K562 (cell line): ENCODE results near the gene MYO18A. TPM values are rescaled to one million over a fixed set of nuclear protein-coding genes. Genes with fewer than 3 reads are reported as not detected.

Experiments
- CTCF ChIP-seq, 3 experiments: IDR thresholded peaks in 2 of 3; conservative IDR thresholded peaks in 1 of 3; 2 replicates each; pipeline ENCODE4 v1.5.1; 2011 to 2012; ENCODE audit warnings: low read length in 3 of 3, mild to moderate bottlenecking in 3 of 3, control low read depth in 2 of 3, improper control_type of control experiment in 1 of 3, inconsistent platforms in 1 of 3, low read depth in 1 of 3, mixed read lengths in 1 of 3, moderate library complexity in 1 of 3; ENCODE audit not compliant: insufficient read depth in 2 of 3
- E2F5 ChIP-seq: sonication (generic); formaldehyde crosslinking; IDR thresholded peaks from 2 replicates; pipeline ENCODE4 v1.8.0; 2022; ENCODE audit warnings: mild to moderate bottlenecking, missing genetic modification reagents
- ESRRA ChIP-seq: fragments of 450-650 bp; IDR thresholded peaks from 2 replicates; pipeline ENCODE4 v1.6.1; 2014; ENCODE audit warnings: low read depth, mild to moderate bottlenecking, moderate library complexity, borderline replicate concordance
- HDAC3 ChIP-seq: fragments of 450-650 bp; IDR thresholded peaks from 2 replicates; pipeline ENCODE4 v1.6.1; 2018; ENCODE audit warnings: borderline replicate concordance, mild to moderate bottlenecking, moderate library complexity; ENCODE audit not compliant: partially characterized antibody
- HNRNPH1 ChIP-seq: fragments of 200-400 bp; formaldehyde crosslinking; optimal IDR thresholded peaks from 2 replicates; pipeline ENCODE3; 2017; ENCODE audit warnings: low read depth, mild to moderate bottlenecking, low read length, moderate library complexity
- IFI16 ChIP-seq: fragments of 250-450 bp; sonication (Bioruptor Pico); IDR thresholded peaks from 2 replicates; pipeline ENCODE4 v2.1.2; 2022; ENCODE audit warnings: mild to moderate bottlenecking, inconsistent platforms
- JUND ChIP-seq, 2 experiments: IDR thresholded peaks; 2 replicates in 1 of 2; 3 replicates in 1 of 2; pipeline ENCODE4 v1.6.1; 2011; ENCODE audit warnings: borderline replicate concordance in 2 of 2, low read depth in 2 of 2, low read length in 2 of 2, improper control_type of control experiment in 1 of 2, missing biosample characterization in 1 of 2, missing genetic modification characterization in 1 of 2, missing genetic modification reagents in 1 of 2
- KDM2B ChIP-seq: fragments of 250-450 bp; sonication (Bioruptor Pico); IDR thresholded peaks from 2 replicates; pipeline ENCODE4 v1.8.0; 2021; ENCODE audit warnings: mild to moderate bottlenecking, moderate library complexity
- MEIS2 ChIP-seq: fragments of 450-650 bp; IDR thresholded peaks from 2 replicates; pipeline ENCODE4 v1.6.1; 2014; ENCODE audit warnings: mild to moderate bottlenecking; ENCODE audit not compliant: partially characterized antibody
- MYNN ChIP-seq, 2 experiments: sonication (generic); formaldehyde crosslinking in 1 of 2; IDR thresholded peaks; 2 replicates each; pipeline versions ENCODE4 v1.5.0 to v1.6.1; 2016 to 2020; ENCODE audit warnings: antibody characterized with exemption in 1 of 2, missing genetic modification reagents in 1 of 2
- PHF8 ChIP-seq: fragments of 200-600 bp; sonication (generic); IDR thresholded peaks from 2 replicates; pipeline ENCODE4 v1.6.1; 2012; ENCODE audit warnings: mixed run types, mild to moderate bottlenecking, inconsistent platforms, low read length, moderate library complexity, borderline replicate concordance
- PREB ChIP-seq: sonication (generic); formaldehyde crosslinking; IDR thresholded peaks from 2 replicates; pipeline ENCODE4 v1.8.1; 2023; ENCODE audit warnings: mild to moderate bottlenecking, missing genetic modification reagents
- RBM15 ChIP-seq: fragments of 200-400 bp; formaldehyde crosslinking; IDR thresholded peaks from 2 replicates; pipeline ENCODE4 v1.6.1; 2018; ENCODE audit warnings: mild to moderate bottlenecking, low read length, moderate library complexity; ENCODE audit not compliant: insufficient read depth
- SIN3A ChIP-seq, 2 experiments: fragments of 150-350 bp in 1 of 2; IDR thresholded peaks; 2 replicates each; pipeline ENCODE4 v1.6.1; 2011 to 2016; ENCODE audit warnings: borderline replicate concordance in 2 of 2, low read depth in 2 of 2, low read length in 2 of 2, mild to moderate bottlenecking in 2 of 2, moderate library complexity in 2 of 2; ENCODE audit not compliant: control insufficient read depth in 1 of 2
- SIX5 ChIP-seq, 2 experiments: IDR thresholded peaks; 2 replicates each; pipeline ENCODE4 v1.6.1; 2011; ENCODE audit warnings: low read length in 2 of 2, borderline replicate concordance in 1 of 2, low read depth in 1 of 2, mild to moderate bottlenecking in 1 of 2, moderate library complexity in 1 of 2; ENCODE audit not compliant: insufficient read depth in 1 of 2
- STAT5B ChIP-seq: fragments of 250-450 bp; sonication (Bioruptor Pico); IDR thresholded peaks from 2 replicates; pipeline ENCODE4 v1.8.0; 2021; ENCODE audit warnings: mild to moderate bottlenecking, inconsistent platforms
- TCF7L2 ChIP-seq: fragments of 150-350 bp; IDR thresholded peaks from 2 replicates; pipeline ENCODE4 v1.6.1; 2016; ENCODE audit warnings: low read depth, mild to moderate bottlenecking, low read length, moderate library complexity
- ZC3H4 ChIP-seq: sonication (generic); formaldehyde crosslinking; IDR thresholded peaks from 2 replicates; pipeline ENCODE4 v1.9.0; 2021; ENCODE audit warnings: missing genetic modification reagents, borderline replicate concordance
- ZFP36 ChIP-seq: fragments of 150-350 bp; IDR thresholded peaks from 2 replicates; pipeline ENCODE4 v1.6.1; 2018; ENCODE audit warnings: low read length, low read depth; ENCODE audit not compliant: partially characterized antibody
- ZNF124 ChIP-seq: sonication (generic); formaldehyde crosslinking; IDR thresholded peaks from 2 replicates; pipeline ENCODE4 v1.8.1; 2022; ENCODE audit warnings: missing genetic modification reagents
- ZNF143 ChIP-seq: sonication (generic); formaldehyde crosslinking; IDR thresholded peaks from 2 replicates; pipeline ENCODE4 v1.9.0; 2022; ENCODE audit warnings: mild to moderate bottlenecking, missing genetic modification reagents
- ZNF263 ChIP-seq: sonication (generic); formaldehyde crosslinking; IDR thresholded peaks from 2 replicates; pipeline ENCODE4 v1.8.0; 2022; ENCODE audit warnings: mild to moderate bottlenecking, missing genetic modification reagents, borderline replicate concordance
- polyA plus RNA-seq, 8 experiments: library from polyadenylated mRNA; depleted of rRNA in 4 of 8; stranded (reverse) in 5 of 8; unstranded in 3 of 8; fragments of >200 nt; fragmentation: Nextera tagmentation in 2 of 8; fragmentation: Illumina TruSeq in 1 of 8; extraction: Ambion mirVana in 2 of 8; extraction: Trizol in 1 of 8; gene quantifications; 2 replicates each; pipeline versions ENCODE4 v1.2.1 to v1.2.3, GENCODE V29; 2011 to 2014; ENCODE audit warnings: inconsistent platforms in 1 of 8, missing spikeins in 1 of 8
- total RNA-seq, 7 experiments: library from RNA; depleted of rRNA in 6 of 7; stranded (reverse); fragments of >200 nt in 6 of 7; fragmentation: Illumina TruSeq in 2 of 7; extraction: Trizol in 2 of 7; gene quantifications; 2 replicates each; pipeline versions ENCODE4 v1.2.1 to v1.2.3, GENCODE V29; 2011 to 2021; ENCODE audit warnings: low replicate concordance in 1 of 7

The MYO18A gene
- total and polyA plus RNA-seq, 9 of the 15 experiments (the other 6 are each of a cell fraction or from before 2014, with no cell fraction given) = 2.5 to 65.4 (median 17.1) TPM

- TF ChIP-seq CTCF (IDR thresholded peaks at IDR 0.05 in 2 of 3, conservative IDR thresholded peaks at IDR 0.05 in 1 of 3; ENCODE audit: insufficient read depth in 2 of 3, low read depth in 1 of 3, low read length in 3 of 3) = no peak; a peak in 1 of 6 replicates
- no peak for TF ChIP-seq PREB (CRISPR knock-in tag)
- no peak for TF ChIP-seq RBM15
- peak; percentile 72 for TF ChIP-seq MEIS2
- TF ChIP-seq HDAC3 = no peak
- TF ChIP-seq SIX5 (IDR thresholded peaks at IDR 0.05; ENCODE audit: borderline replicate concordance in 1 of 2, insufficient read depth in 1 of 2, low read depth in 1 of 2, low read length in 2 of 2) = no peak
- no peak for TF ChIP-seq E2F5 (CRISPR knock-in tag)
- TF ChIP-seq ESRRA = peak; percentile 100
- no peak for TF ChIP-seq ZNF143 (CRISPR knock-in tag)
- no peak for TF ChIP-seq ZC3H4 (CRISPR knock-in tag)
- TF ChIP-seq HNRNPH1 = no peak
- TF ChIP-seq IFI16 (CRISPR knock-in tag) = no peak; the same call in 1 of the 2 replicates
- TF ChIP-seq SIN3A (IDR thresholded peaks at IDR 0.05; ENCODE audit: borderline replicate concordance in 2 of 2, control insufficient read depth in 1 of 2, low read depth in 2 of 2, low read length in 2 of 2) = peak in 1 of 2 experiments; percentile 82; a peak in 1 of 4 replicates
- TF ChIP-seq TCF7L2 = no peak
- peak; percentile 97 for TF ChIP-seq ZFP36
- TF ChIP-seq KDM2B (CRISPR knock-in tag) = no peak
- TF ChIP-seq JUND (IDR thresholded peaks at IDR 0.05; ENCODE audit: borderline replicate concordance, low read depth, low read length) = no peak
- TF ChIP-seq JUND (tag; IDR thresholded peaks at IDR 0.05; ENCODE audit: borderline replicate concordance, low read depth, low read length) = peak; percentile 10; the same call in 1 of the 3 replicates
- no peak for TF ChIP-seq STAT5B (CRISPR knock-in tag)
- no peak for TF ChIP-seq ZNF124 (CRISPR knock-in tag)
- peak; percentile 45; the same call in 1 of the 2 replicates for TF ChIP-seq MYNN (IDR thresholded peaks at IDR 0.05)
- TF ChIP-seq MYNN (CRISPR knock-in tag; IDR thresholded peaks at IDR 0.05) = no peak
- peak; percentile 92 for TF ChIP-seq ZNF263
- peak; percentile 48; the same call in 1 of the 2 replicates for TF ChIP-seq PHF8
Observed at GRCh38 chr17:29176558-29177351, 3.4 kb downstream of the MYO18A start (continued).
